ENCODE results near the gene FXR1. TPM values are rescaled to one million over a fixed set of nuclear protein-coding genes. Genes with fewer than 3 reads are reported as not detected.

Gene FXR1
- total RNA-seq, 1 experiment from 2014 or later: 133 TPM

DNA sequence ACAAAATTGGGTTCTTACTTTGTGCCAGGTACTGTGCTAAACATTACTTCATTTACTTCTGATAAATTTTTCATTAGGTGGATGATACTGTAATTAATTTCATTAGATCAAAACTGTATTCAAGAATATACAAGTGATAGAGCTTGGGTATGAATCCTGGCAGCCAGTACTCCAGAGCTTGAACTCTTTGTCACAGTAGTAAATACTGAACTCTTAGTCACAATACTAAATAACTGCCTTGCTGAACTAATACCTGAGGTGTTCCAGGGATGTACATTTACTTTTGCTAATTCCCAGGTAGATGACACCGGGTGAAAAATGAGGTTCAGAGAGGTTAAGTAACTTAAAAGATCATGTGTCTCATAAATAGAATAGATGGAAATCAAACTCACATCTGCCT, 20.3 kb downstream of the FXR1 start:
- Histone ChIP-seq H3K27ac (ENCODE audit: low read length) (no peak overlapping the region), H3K36me3 (ENCODE audit: low read depth, low read length) (peaks cover 28% of the 10 kb centered on the region), H3K4me2 (ENCODE audit: low read length) (no peak overlapping the region), H4K20me1 (ENCODE audit: low read length) (peaks cover 54% of the 10 kb centered on the region), H3K9ac (ENCODE audit: low read length) (no peak overlapping the region), H2AFZ (ENCODE audit: low read length) (no peak overlapping the region), H3K4me1 (ENCODE audit: insufficient read depth, low read length) (no peaks in the 10 kb centered on the region; the same call in 1 of the 2 replicates), H3K9me3 (ENCODE audit: low read length) (no peaks in the 10 kb centered on the region), H3K27me3 (ENCODE audit: low read length) (no peaks in the 10 kb centered on the region), H3K9me2 (replicated peaks; ENCODE audit: low read length) (no peaks in the 10 kb centered on the region), H3K79me2 (ENCODE audit: low read length) (peaks cover 96% of the 10 kb centered on the region), H3F3A (ENCODE audit: low read length, unreplicated experiment) (no peaks in the 10 kb centered on the region), H3K4me3 (ENCODE audit: low read length) (no peak overlapping the region)
- POLR2A ChIA-PET (ENCODE audit: unreplicated experiment): no interaction called here
- no TSS peak for BruUV-seq (replicated peaks)
- intact Hi-C loops (cut with micrococcal nuclease): no loop called here
- CTCF ChIA-PET: no interaction called here
- TF ChIP-seq, protein P1, sequence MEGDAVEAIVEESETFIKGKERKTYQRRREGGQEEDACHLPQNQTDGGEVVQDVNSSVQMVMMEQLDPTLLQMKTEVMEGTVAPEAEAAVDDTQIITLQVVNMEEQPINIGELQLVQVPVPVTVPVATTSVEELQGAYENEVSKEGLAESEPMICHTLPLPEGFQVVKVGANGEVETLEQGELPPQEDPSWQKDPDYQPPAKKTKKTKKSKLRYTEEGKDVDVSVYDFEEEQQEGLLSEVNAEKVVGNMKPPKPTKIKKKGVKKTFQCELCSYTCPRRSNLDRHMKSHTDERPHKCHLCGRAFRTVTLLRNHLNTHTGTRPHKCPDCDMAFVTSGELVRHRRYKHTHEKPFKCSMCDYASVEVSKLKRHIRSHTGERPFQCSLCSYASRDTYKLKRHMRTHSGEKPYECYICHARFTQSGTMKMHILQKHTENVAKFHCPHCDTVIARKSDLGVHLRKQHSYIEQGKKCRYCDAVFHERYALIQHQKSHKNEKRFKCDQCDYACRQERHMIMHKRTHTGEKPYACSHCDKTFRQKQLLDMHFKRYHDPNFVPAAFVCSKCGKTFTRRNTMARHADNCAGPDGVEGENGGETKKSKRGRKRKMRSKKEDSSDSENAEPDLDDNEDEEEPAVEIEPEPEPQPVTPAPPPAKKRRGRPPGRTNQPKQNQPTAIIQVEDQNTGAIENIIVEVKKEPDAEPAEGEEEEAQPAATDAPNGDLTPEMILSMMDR (conservative IDR thresholded peaks at IDR 0.05; ENCODE audit: low read depth, low read length): no peak
- TF ChIP-seq EZH2phosphoT487 (IDR thresholded peaks at IDR 0.05; ENCODE audit: borderline replicate concordance, low read length): no peak
- no peak for TF ChIP-seq EZH2 (IDR thresholded peaks at IDR 0.05; ENCODE audit: low read length, unreplicated experiment)
- peak; percentile 66 for ATAC-seq
- DNase-seq: no peak

DNA sequence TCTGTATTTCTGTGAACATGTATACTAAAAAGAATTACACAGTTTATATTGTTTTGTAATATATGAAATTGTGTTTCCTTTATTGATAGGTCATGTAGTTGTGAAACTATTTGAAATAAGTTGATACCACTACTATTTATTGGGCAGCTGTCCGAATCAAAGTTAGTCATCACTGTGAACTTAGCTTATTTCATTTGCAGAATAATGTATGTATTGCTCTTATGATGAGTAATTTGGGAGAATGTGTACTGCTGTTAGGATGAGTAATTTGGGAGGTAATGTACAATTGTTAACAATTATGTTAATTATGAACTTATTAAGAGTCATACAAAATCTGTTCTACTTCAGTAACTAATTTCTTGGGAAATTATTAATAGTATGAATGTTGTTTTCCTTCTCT, 22.2 kb downstream of the FXR1 start:
- H4K20me1 ChIP-seq (ENCODE audit: low read length): peaks cover 45% of the 10 kb centered on the region
- intact Hi-C loops (cut with micrococcal nuclease): no loop called here
- no peak overlapping the region for H3K4me2 ChIP-seq (ENCODE audit: low read length)
- peaks cover 94% of the 10 kb centered on the region for H3K79me2 ChIP-seq (ENCODE audit: low read length)
- H3K36me3 ChIP-seq (ENCODE audit: low read depth, low read length): peaks cover 26% of the 10 kb centered on the region
- H3K4me3 ChIP-seq (ENCODE audit: low read length): no peak overlapping the region
- no peaks in the 10 kb centered on the region for H3F3A ChIP-seq (ENCODE audit: low read length, unreplicated experiment)
- H3K9ac ChIP-seq (ENCODE audit: low read length): no peak overlapping the region
- POLR2A ChIA-PET (ENCODE audit: unreplicated experiment): interaction anchor here (0.6 kb wide), 1 partner anchor 1485 kb away, joined by 3 read pairs; no protein-coding TSS in a partner anchor
- H3K27ac ChIP-seq (ENCODE audit: low read length): no peak overlapping the region
- TF ChIP-seq, protein P1 (conservative IDR thresholded peaks at IDR 0.05; ENCODE audit: low read depth, low read length): no peak
- TF ChIP-seq EZH2 (IDR thresholded peaks at IDR 0.05; ENCODE audit: low read length, unreplicated experiment) (no peak), EZH2phosphoT487 (IDR thresholded peaks at IDR 0.05; ENCODE audit: borderline replicate concordance, low read length) (no peak)
- no peaks in the 10 kb centered on the region; the same call in 1 of the 2 replicates for H3K4me1 ChIP-seq (ENCODE audit: insufficient read depth, low read length)
- H3K9me2 ChIP-seq (replicated peaks; ENCODE audit: low read length): no peaks in the 10 kb centered on the region
- DNase-seq: peak; percentile 38
- CTCF ChIA-PET: interaction anchor here (0.5 to 0.8 kb wide), 2 partner anchors 23 to 1172 kb away, joined by 4 to 8 read pairs; no protein-coding TSS in a partner anchor
- no TSS peak for BruUV-seq (replicated peaks)
- H2AFZ ChIP-seq (ENCODE audit: low read length): no peak overlapping the region
- H3K27me3 ChIP-seq (ENCODE audit: low read length): no peaks in the 10 kb centered on the region
- peak; percentile 79 for ATAC-seq
- H3K9me3 ChIP-seq (ENCODE audit: low read length): no peaks in the 10 kb centered on the region

DNA sequence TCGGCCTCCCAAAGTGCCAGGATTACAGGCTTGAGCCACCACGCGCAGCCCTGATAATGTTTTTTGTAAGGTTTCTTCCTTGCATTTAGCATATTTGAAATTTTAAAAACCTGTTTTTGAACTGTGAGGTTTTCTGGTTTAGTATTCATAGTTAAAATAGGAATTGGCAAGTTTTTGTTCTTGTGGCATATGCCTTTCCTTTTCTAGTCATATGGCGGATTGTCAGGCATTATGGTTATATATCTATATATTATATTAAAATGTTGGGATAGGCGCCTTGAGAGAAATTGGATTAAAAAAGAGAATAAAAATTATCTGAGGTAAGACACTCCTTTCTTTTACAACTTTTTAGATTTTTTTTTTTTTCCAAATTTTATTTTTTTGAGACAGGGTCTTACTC, 28.4 kb downstream of the FXR1 start:
- H3K9me3 ChIP-seq (ENCODE audit: low read length): no peaks in the 10 kb centered on the region
- no peak overlapping the region for H3K9ac ChIP-seq (ENCODE audit: low read length)
- H3K4me2 ChIP-seq (ENCODE audit: low read length): no peak overlapping the region
- no peaks in the 10 kb centered on the region for H4K20me1 ChIP-seq (ENCODE audit: low read length)
- DNase-seq: no peak
- H3K36me3 ChIP-seq (ENCODE audit: low read depth, low read length): peaks cover 19% of the 10 kb centered on the region
- H3K79me2 ChIP-seq (ENCODE audit: low read length): peaks cover 78% of the 10 kb centered on the region
- H3K4me3 ChIP-seq (ENCODE audit: low read length): no peak overlapping the region
- no peak overlapping the region for H3K27ac ChIP-seq (ENCODE audit: low read length)
- ATAC-seq: no peak
- intact Hi-C loops (cut with micrococcal nuclease): no loop called here
- ChIA-PET CTCF (no interaction called here), POLR2A (ENCODE audit: unreplicated experiment) (no interaction called here)
- TF ChIP-seq EZH2 (IDR thresholded peaks at IDR 0.05; ENCODE audit: low read length, unreplicated experiment) (no peak), EZH2phosphoT487 (IDR thresholded peaks at IDR 0.05; ENCODE audit: borderline replicate concordance, low read length) (no peak)
- TF ChIP-seq, protein P1 (conservative IDR thresholded peaks at IDR 0.05; ENCODE audit: low read depth, low read length): no peak
- no peak overlapping the region for H2AFZ ChIP-seq (ENCODE audit: low read length)
- BruUV-seq (replicated peaks): no TSS peak
- no peaks in the 10 kb centered on the region for H3K9me2 ChIP-seq (replicated peaks; ENCODE audit: low read length)
- no peaks in the 10 kb centered on the region for H3F3A ChIP-seq (ENCODE audit: low read length, unreplicated experiment)
- H3K4me1 ChIP-seq (ENCODE audit: insufficient read depth, low read length): no peaks in the 10 kb centered on the region
- no peaks in the 10 kb centered on the region for H3K27me3 ChIP-seq (ENCODE audit: low read length)

All from PC-3 (cell line).